Endometrium (tissue), 2 donors: Measurements from ENCODE around the gene KRT79.
"Not testable (repeated sequence)": the region's sequence is repeated elsewhere in the genome, so short reads cannot be mapped to it uniquely, and the experiment has no call there.

ENCODE experiments used
- FAIRE-seq: peaks from 2 replicates; lab custom pipeline; 2012; peaks lifted over from hg19 to GRCh38; lab: Jason Lieb, UNC
- donor health status: control.
- donor health status: control.

Gene KRT79

DNA sequence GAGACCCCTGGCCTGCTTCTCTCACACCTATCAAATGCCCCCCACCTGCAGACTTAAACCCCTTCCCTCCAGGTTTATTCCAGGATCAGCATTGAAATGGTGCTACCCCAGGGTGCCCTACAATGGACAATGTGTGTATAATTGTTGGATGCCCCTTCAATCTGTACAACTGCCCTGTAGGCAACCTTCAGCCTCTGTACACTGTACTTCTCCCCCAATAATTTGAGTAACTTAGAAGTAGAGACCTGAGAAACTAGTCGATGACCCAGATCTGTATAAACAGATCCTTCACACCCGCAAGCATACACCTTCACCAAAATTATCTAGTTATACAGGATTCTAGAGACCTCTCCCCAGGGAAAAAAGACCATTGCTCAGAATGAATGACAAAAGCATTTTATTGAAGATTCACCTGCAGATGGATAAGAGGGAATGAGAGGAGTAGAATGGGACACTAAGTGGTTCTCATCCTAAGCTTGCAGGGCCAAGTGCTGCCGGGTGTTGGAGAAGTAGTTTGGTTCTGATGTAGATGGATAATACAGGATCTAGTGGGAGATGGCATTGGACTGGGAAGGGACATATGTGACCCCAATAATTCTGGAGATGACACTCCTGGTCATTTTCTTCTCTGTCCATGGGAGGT, 27.8 kb downstream of the KRT79 start:
- FAIRE-seq, result no peak

GRCh38 chr12:52805739-52806138, 28.4 kb downstream of the KRT79 start:
- FAIRE-seq, result no peak

DNA sequence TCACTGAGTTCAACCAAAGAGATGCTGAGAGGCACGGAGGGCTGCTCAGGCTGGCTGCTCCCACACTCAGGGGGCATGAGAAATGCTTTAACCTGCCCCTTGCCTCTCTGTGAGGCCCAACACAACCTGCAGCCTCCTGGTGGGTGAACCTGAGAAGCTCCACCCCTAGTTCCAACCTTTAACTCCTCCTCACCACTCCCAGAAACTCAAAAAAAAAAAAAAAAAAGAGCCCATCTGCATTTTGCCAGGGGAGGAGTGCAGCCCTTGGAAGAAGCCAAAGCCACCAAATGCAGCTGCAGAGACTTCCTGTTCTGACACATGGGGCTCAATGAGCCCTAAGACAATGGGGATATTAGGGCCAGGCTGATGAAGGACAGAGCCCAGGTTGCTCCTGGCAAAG, 29.1 kb downstream of the KRT79 start:
- FAIRE-seq, result no peak

- no peak for FAIRE-seq
Measured at GRCh38 chr12:52802442-52802841, 31.7 kb downstream of the KRT79 start.

- FAIRE-seq, result no peak
Measured at GRCh38 chr12:52801773-52802172, 32.3 kb downstream of the KRT79 start.

- no peak for FAIRE-seq
Measured at GRCh38 chr12:52800259-52800917, 33.7 kb downstream of the KRT79 start.

- no peak for FAIRE-seq
Measured at GRCh38 chr12:52799505-52800211, 34.5 kb downstream of the KRT79 start.

- FAIRE-seq, result no peak
Measured at GRCh38 chr12:52798671-52799504, 35.2 kb downstream of the KRT79 start.

DNA sequence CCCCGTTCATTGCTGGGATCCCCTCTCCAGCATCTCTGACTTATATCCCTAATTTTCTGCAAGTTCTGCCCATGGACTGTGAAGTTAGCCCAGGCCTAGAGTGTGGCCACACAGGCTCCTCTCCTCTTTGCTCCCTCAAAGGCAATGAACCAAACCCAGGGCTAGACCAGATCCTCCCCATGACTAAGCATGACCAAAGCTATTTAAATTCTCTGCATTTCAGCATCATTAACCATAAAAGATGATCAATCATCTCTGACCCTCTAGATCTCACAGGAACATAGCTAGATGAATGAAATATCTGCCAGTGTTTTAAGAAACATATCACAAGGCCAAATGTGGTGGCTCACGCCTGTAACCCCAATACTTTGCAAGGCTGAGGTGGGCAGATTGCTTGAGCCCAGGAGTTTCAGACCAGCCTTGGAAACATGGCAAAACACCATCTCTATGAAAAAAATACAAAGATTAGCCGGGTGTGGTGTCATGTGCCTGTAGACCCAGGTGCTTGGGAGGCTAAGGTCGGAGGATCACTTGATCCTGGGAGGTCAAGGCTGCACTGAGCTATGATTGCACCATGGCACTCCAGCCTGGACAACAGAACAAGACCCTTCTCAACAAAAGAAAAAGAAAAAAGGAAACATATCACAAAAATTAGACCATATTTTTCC, 36.0 kb downstream of the KRT79 start:
- FAIRE-seq, result no peak

DNA sequence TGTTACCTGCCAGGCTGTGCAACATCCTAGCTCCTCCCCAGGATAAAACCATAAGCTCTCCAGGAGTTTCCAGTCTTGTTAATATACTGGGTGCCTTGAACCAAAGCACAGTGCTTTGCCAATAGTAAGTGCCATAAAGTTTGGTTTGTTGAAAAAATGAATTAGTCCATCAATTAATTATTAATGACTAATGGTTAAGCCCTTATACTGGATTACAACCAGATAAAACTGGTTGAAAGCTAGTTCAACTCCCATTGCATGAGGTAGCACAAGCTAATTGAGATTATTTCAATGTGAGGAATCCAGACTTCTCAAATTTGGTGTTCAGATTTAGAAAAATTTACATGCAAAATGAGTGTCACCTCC, 36.6 kb downstream of the KRT79 start:
- no peak for FAIRE-seq

- FAIRE-seq, result no peak
Measured at GRCh38 chr12:52796839-52797528, 37.1 kb downstream of the KRT79 start.

- no peak for FAIRE-seq
Measured at GRCh38 chr12:52796429-52796794, 37.7 kb downstream of the KRT79 start.

GRCh38 chr12:52795694-52796428, 38.2 kb downstream of the KRT79 start, which contains the start of gene KRT3:
Gene KRT3, minus strand, starts transcription at chr12:52796117. Its CDS starts 75 bp downstream, at chr12:52796042.
- no peak for FAIRE-seq

- FAIRE-seq, result not testable (repeated sequence)
Measured at GRCh38 chr12:52795332-52795674, 38.8 kb downstream of the KRT79 start.

DNA sequence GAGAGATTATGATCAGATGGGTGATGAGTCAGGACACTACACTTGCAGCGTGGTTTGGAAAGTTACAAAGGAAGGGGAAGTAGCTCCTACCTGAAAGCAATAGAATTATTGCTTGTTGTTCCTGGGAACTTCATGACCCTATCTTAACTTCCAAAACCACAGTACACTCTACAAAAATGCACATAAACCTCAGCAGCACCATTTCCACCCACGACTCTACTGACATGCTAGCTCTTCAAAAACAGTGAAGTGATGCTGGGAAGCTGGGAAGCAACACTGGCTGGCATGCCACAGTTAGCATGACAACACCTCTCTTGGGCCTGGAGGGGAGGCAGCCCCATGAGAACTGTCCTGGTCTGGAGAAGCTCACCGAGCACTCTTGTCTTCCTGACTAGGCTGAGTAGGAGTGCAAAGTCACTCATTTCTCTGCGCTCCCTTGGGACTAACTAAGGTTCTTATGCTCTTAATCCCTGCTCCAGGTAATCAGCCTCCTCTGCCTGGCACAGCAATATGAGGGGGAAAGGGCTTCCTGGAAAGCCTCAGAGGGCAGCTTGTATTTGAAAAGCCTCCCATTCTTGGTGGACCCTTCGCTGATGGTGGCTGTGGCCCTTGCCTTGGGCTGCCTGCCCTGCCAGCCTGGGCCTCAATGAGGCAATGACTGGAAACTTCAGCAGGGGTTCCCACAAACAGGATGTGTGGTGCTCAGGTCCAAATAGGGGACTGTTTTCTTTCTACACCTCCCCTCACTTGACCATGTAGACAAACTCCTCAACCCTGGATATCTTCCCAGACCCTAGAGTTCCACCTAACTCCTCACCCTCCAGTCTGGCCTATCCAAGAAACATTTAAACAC, 39.4 kb downstream of the KRT79 start:
- FAIRE-seq, result no peak

DNA sequence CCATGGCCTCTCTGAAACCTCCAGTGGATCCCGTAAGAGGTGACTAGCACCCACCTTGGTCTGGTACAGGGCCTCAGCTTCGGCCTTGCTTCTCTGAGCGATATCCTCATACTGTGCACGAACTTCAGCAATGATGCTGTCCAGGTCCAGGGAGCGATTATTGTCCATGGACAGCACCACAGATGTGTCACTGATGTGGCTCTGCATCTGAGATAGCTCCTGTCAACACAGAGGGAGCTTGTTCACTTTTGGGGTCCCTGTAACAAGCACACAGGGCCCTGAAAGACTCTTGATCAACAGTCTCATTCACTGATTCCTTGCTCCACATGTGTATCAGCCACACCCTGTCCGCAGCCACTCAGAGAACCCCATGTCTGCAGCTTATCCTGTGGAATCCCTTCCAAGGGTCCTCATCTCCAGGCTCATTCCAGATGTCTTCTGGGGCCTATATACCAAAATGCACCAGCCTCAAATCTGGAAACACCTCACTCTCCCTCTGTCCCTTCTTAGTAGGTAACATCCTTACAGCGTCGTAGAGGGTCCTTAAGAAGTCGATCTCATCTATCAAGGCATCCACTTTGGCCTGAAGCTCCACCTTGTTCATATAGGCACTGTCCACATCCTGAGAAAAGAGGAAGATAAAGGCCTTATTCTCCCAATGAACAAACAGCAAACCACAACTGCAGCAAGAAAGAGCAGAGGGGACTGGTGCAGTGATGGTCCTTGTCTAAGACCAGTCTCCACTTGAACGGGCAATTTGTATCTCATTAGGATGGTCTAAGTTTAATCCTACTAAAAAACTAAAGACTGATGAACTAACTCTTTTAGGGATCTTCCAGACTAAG, 41.7 kb downstream of the KRT79 start:
- FAIRE-seq, result no peak

GRCh38 chr12:52791271-52792184, 42.6 kb downstream of the KRT79 start:
- no peak for FAIRE-seq
